Sigmoid colon (tissue), 7 donors: Measurements from ENCODE around the gene HNRNPAB. TPM values are rescaled to one million over a fixed set of nuclear protein-coding genes. Genes with fewer than 3 reads are reported as not detected.

Experiments used
- DNase-seq: peaks from one replicate; pipeline ENCODE4 v3.0.0-alpha.2; 2019
- H3K27ac ChIP-seq, 4 donors: fragments of 200-600 bp; sonication (generic); one replicate each; pipeline ENCODE4 v1.5.1; 2016 to 2019; ENCODE audit warnings: mild to moderate bottlenecking in 1 of 4
- H3K27me3 ChIP-seq, 3 donors: fragments of 200-600 bp; sonication (generic); one replicate each; pipeline ENCODE4 v1.5.1; 2019; ENCODE audit warnings: mild to moderate bottlenecking in 1 of 3
- H3K36me3 ChIP-seq, 4 donors: fragments of 200-600 bp; sonication (generic); one replicate each; pipeline ENCODE4 v1.5.1; 2016 to 2019
- H3K4me1 ChIP-seq, 4 donors: fragments of 200-600 bp; sonication (generic); one replicate each; pipeline ENCODE4 v1.5.1; 2017 to 2019
- H3K4me3 ChIP-seq, 4 donors: fragments of 200-600 bp; sonication (generic); one replicate each; pipeline ENCODE4 v1.5.1; 2017 to 2019; ENCODE audit warnings: mild to moderate bottlenecking in 2 of 4, moderate library complexity in 1 of 4
- H3K9me3 ChIP-seq, 4 donors: fragments of 200-600 bp in 3 of 4; sonication (generic) in 3 of 4; one replicate each; pipeline versions ENCODE4 v1.5.1 to v1.6.1; 2013 to 2019
- EP300 ChIP-seq, 4 donors: sonication (generic); formaldehyde crosslinking; IDR thresholded peaks; one replicate each; pipeline ENCODE4 v1.6.1; 2017; ENCODE audit warnings: antibody characterized with exemption in 4 of 4
- POLR2A ChIP-seq, 2 donors: fragments of 450-650 bp; IDR thresholded peaks; one replicate each; pipeline ENCODE4 v1.6.1; 2016; ENCODE audit warnings: antibody characterized with exemption in 2 of 2, mild to moderate bottlenecking in 2 of 2, moderate library complexity in 2 of 2
- POLR2AphosphoS5 ChIP-seq, 4 donors: sonication (generic); formaldehyde crosslinking; IDR thresholded peaks; one replicate each; pipeline ENCODE4 v1.6.1; 2017; ENCODE audit warnings: antibody characterized with exemption in 4 of 4
- WGBS, 2 donors: extraction: QIAGEN DNeasy Blood & Tissue Kit; methylation state at CpG; one replicate each; pipeline ENCODE4 v1.1.7; 2013; 5-methylcytosine and 5-hydroxymethylcytosine counted together
- intact Hi-C: fragments of 100-400 bp; cut with DNase I; formaldehyde crosslinking; loops from one replicate; pipeline ENCODE4 v1.15.1; 2023
- polyA plus RNA-seq, 3 donors: library from polyadenylated mRNA; stranded (reverse); fragments of 200-250 nt; gene quantifications; one replicate each; pipeline ENCODE4 v1.2.3, GENCODE V29; 2013
- total RNA-seq, 4 donors: library from RNA; depleted of rRNA; stranded (reverse); fragments of >200 nt; gene quantifications; one replicate each; pipeline ENCODE4 v1.1.0, GENCODE V29; 2016
- TF ChIP-seq, protein P1 (sequence below), 4 experiments: fragments of 450-650 bp in 3 of 4; fragments of 200-600 bp in 1 of 4; IDR thresholded peaks; one replicate each; pipeline ENCODE4 v1.5.1; 2016 to 2019; ENCODE audit warnings: antibody characterized with exemption in 4 of 4, mild to moderate bottlenecking in 3 of 4, moderate library complexity in 2 of 4
- donor health status: healthy with polysubstance abuse.
- donor health status: Bipolar disorder and iron deficiency.
- donor health status: healthy.

The HNRNPAB gene
- total and polyA plus RNA-seq, 7 donors: 77.8 to 227 (median 101) TPM

DNA sequence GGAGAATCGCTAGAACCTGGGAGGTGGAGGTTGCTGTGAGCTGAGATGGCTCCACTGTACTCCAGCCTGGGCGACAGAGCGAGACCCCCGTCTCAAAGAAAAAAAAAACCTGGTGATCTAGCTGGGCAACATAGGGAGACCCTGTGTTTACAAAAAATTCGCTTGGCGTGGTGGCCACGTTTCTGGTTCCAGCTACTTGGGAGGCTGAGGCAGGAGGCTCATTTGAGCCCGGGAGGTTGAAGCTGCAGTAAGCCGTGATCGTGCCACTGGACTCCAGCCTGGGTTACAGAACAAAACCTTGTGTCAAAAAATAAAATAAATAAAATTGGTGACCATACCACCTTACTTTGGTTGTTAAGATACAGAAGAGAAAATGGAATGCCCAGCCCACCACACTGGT is 1.8 kb upstream of the HNRNPAB start:
- TF ChIP-seq POLR2AphosphoS5 (IDR thresholded peaks at IDR 0.05) (no peak), POLR2A (IDR thresholded peaks at IDR 0.05) (no peak), EP300 (IDR thresholded peaks at IDR 0.05) (no peak)
- TF ChIP-seq, protein P1, sequence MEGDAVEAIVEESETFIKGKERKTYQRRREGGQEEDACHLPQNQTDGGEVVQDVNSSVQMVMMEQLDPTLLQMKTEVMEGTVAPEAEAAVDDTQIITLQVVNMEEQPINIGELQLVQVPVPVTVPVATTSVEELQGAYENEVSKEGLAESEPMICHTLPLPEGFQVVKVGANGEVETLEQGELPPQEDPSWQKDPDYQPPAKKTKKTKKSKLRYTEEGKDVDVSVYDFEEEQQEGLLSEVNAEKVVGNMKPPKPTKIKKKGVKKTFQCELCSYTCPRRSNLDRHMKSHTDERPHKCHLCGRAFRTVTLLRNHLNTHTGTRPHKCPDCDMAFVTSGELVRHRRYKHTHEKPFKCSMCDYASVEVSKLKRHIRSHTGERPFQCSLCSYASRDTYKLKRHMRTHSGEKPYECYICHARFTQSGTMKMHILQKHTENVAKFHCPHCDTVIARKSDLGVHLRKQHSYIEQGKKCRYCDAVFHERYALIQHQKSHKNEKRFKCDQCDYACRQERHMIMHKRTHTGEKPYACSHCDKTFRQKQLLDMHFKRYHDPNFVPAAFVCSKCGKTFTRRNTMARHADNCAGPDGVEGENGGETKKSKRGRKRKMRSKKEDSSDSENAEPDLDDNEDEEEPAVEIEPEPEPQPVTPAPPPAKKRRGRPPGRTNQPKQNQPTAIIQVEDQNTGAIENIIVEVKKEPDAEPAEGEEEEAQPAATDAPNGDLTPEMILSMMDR (IDR thresholded peaks at IDR 0.05): no peak
- peak; percentile 59 for DNase-seq
- Histone ChIP-seq H3K27me3 (no peaks in the 10 kb centered on the region), H3K9me3 (no peaks in the 10 kb centered on the region), H3K4me3 (no peak overlapping the region), H3K4me1 (peaks cover 0 to 27% (median 22%) of the 10 kb centered on the region in 4 donors), H3K27ac (no peak overlapping the region), H3K36me3 (peaks cover 0 to 14% (median 8%) of the 10 kb centered on the region in 4 donors)
- intact Hi-C loops: loop anchor here (10.0 kb wide), 1 partner anchor 1352 kb away; the partner anchor contains the start of gene RUFY1
- WGBS, 2 donors: 96 to 98% methylated on average over 10 of the region's 10 CpGs

DNA sequence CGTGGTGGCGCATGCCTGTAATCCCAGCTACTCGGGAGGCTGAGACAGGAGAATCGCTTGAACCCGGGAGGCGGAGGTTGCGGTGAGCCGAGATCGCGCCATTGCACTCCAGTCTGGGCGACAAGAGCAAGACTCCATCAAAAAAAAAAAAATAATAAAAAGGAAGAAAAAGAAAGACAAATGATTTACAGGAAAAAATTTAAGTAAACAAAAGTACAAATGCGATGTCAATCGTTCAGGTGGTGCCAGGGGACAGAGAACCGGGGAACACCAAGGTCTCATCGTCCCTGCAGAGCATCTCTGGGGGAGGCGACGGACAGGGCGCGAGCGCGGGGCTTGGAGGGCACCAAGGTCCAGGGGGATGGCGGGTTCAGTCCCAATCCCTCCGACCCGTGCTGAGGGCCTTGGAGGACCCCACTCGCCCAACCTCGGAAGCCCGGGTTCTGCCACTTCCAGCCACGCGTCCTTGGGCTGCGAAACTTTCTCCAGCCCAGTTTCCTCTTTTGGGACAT is 607 bp upstream of the HNRNPAB start:
- H3K9me3 ChIP-seq: no peaks in the 10 kb centered on the region
- DNase-seq: no peak
- H3K27ac ChIP-seq: peak overlapping the region; percentile 93 to 97 (median 96)
- H3K36me3 ChIP-seq: peaks cover 4 to 26% (median 19%) of the 10 kb centered on the region in 4 donors
- no peaks in the 10 kb centered on the region for H3K27me3 ChIP-seq
- TF ChIP-seq POLR2AphosphoS5 (IDR thresholded peaks at IDR 0.05) (no peak), EP300 (IDR thresholded peaks at IDR 0.05) (no peak), POLR2A (IDR thresholded peaks at IDR 0.05) (no peak)
- TF ChIP-seq, protein P1 (IDR thresholded peaks at IDR 0.05): no peak
- H3K4me3 ChIP-seq: peak overlapping the region; percentile 71 to 99 (median 86)
- peaks cover 0 to 28% (median 22%) of the 10 kb centered on the region in 4 donors for H3K4me1 ChIP-seq
- 14 to 25% methylated on average over 30 of the region's 30 CpGs for WGBS, 2 donors
- intact Hi-C loops: loop anchor here (2.0 to 10.0 kb wide), 2 partner anchors 29 to 1351 kb away; partner anchors contain the start of genes PHYKPL and RUFY1

DNA sequence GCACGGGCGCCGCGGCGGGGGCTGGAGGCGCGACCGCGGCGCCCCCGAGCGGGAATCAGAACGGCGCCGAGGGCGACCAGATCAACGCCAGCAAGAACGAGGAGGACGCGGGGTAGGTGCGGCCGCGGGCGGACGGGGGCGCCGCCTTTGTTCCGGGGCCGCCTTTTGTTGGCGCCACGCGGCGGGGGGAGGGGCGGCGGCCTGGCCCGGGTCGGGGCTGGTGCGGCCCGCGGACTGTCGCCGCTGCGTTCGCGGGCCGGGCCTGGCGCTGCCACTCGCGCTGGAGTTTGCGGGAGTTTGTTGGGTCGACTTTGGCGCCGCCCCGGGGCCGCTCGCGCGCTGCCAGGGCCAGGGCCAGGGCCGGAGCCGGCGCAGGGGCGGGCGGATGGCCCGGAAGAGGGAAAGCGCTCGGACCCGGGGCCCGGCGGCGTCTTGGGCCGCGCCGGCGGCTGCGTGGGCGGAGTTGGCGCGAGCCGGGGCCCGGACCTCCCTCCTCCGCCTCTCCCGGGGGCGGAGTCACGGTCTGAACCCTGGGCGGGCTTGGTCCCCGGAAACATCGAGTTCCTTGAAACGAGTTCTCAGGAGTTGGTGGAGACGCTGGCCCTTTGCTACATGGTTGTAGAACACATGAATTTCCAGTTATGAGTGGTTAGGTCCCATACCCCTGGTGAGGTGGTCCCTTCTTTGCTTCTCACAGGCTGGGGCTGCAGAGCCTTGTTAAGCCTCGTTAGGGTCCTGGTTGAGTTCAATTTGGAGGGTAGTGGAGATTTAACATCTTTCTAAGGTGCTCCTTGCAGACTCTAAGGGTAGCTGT is 809 bp downstream of the HNRNPAB start:
- DNase-seq: peak; percentile 90
- intact Hi-C loops: loop anchor here (2.0 to 10.0 kb wide), 3 partner anchors 28 to 1350 kb away; partner anchors contain the start of genes NHP2, PHYKPL and RUFY1
- peaks cover 0 to 28% (median 22%) of the 10 kb centered on the region in 4 donors for H3K4me1 ChIP-seq
- no peaks in the 10 kb centered on the region for H3K27me3 ChIP-seq
- no peaks in the 10 kb centered on the region for H3K9me3 ChIP-seq
- TF ChIP-seq POLR2AphosphoS5 (IDR thresholded peaks at IDR 0.05) (peak in 3 of 4 donors; percentile 35 to 61 (median 46)), POLR2A (IDR thresholded peaks at IDR 0.05) (peak in 1 of 2 donors; percentile 28), EP300 (IDR thresholded peaks at IDR 0.05) (no peak)
- TF ChIP-seq, protein P1 (IDR thresholded peaks at IDR 0.05): no peak
- peak overlapping the region; percentile 93 to 97 (median 96) for H3K27ac ChIP-seq
- H3K4me3 ChIP-seq: peak overlapping the region; percentile 71 to 99 (median 86)
- WGBS, 2 donors: 0 to 1% methylated on average over 90 of the region's 90 CpGs
- H3K36me3 ChIP-seq: peaks cover 18 to 40% (median 32%) of the 10 kb centered on the region in 4 donors

DNA sequence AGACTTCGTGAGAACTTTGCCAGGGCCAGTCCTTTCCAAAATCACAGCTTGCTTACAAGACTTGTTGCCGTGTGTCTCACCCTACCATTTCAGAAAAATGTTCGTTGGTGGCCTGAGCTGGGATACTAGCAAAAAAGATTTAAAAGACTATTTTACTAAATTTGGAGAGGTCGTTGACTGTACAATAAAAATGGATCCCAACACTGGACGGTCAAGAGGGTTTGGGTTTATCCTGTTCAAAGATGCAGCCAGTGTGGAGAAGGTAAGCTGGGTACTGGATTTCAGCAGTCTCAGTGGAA is 1.4 kb downstream of the HNRNPAB start:
- DNase-seq: no peak
- Histone ChIP-seq H3K9me3 (no peaks in the 10 kb centered on the region), H3K4me3 (peak overlapping the region; percentile 71 to 99 (median 86)), H3K36me3 (peaks cover 24 to 46% (median 38%) of the 10 kb centered on the region in 4 donors), H3K27ac (peak overlapping the region; percentile 93 to 97 (median 96)), H3K4me1 (peaks cover 0 to 28% (median 22%) of the 10 kb centered on the region in 4 donors), H3K27me3 (no peaks in the 10 kb centered on the region)
- WGBS, 2 donors: 2 to 5% methylated on average over 5 of the region's 5 CpGs
- TF ChIP-seq EP300 (IDR thresholded peaks at IDR 0.05): no peak
- TF ChIP-seq POLR2A (IDR thresholded peaks at IDR 0.05): no peak
- TF ChIP-seq, protein P1 (IDR thresholded peaks at IDR 0.05): no peak
- TF ChIP-seq POLR2AphosphoS5 (IDR thresholded peaks at IDR 0.05): no peak
- intact Hi-C loops: loop anchor here (2.0 to 10.0 kb wide), 3 partner anchors 27 to 1349 kb away; partner anchors contain the start of genes NHP2, PHYKPL and RUFY1
